Measurements from ENCODE around the gene NARF. TPM values are rescaled to one million over a fixed set of nuclear protein-coding genes. Genes with fewer than 3 reads are reported as not detected.
"Not testable (repeated sequence)": the region's sequence is repeated elsewhere in the genome, so short reads cannot be mapped to it uniquely, and the experiment has no call there.

The NARF gene
- total RNA-seq, 2 donors from 2014 or later, result 90.4 to 120 TPM

GRCh38 chr17:82493226-82493781 lies 34.8 kb downstream of the NARF start:
- Mint-ChIP-seq H3K9me3 (no peaks in the 10 kb centered on the region), H3K4me3 (no peak overlapping the region), H3K36me3 (ENCODE audit: insufficient read depth in 2 of 2) (no peaks in the 10 kb centered on the region), H3K27ac (peak overlapping the region; percentile 98), H3K4me1 (ENCODE audit: low read depth) (peaks cover 30% of the 10 kb centered on the region), H3K27me3 (ENCODE audit: low read depth) (no peaks in the 10 kb centered on the region)
- ATAC-seq (replicated peaks in 1 of 2) (no peak), DNase-seq (no peak)

GRCh38 chr17:82494236-82495055 lies 35.9 kb downstream of the NARF start:
- Mint-ChIP-seq H3K36me3 (ENCODE audit: insufficient read depth in 2 of 2) (no peaks in the 10 kb centered on the region), H3K4me1 (ENCODE audit: low read depth) (peaks cover 37% of the 10 kb centered on the region), H3K4me3 (peak overlapping the region; percentile 52 to 80), H3K27ac (peak overlapping the region; percentile 98), H3K27me3 (ENCODE audit: low read depth) (no peaks in the 10 kb centered on the region), H3K9me3 (no peaks in the 10 kb centered on the region)
- DNase-seq (peak; percentile 92), ATAC-seq (replicated peaks in 1 of 2) (peak; percentile 79 to 82)

GRCh38 chr17:82495844-82496528 lies 37.4 kb downstream of the NARF start:
- Mint-ChIP-seq H3K36me3 (ENCODE audit: insufficient read depth in 2 of 2) (no peaks in the 10 kb centered on the region), H3K9me3 (no peaks in the 10 kb centered on the region), H3K27me3 (ENCODE audit: low read depth) (no peaks in the 10 kb centered on the region), H3K27ac (no peak overlapping the region), H3K4me1 (ENCODE audit: low read depth) (peaks cover 37% of the 10 kb centered on the region), H3K4me3 (peak overlapping the region; percentile 75 to 87)
- ATAC-seq (replicated peaks in 1 of 2) (no peak), DNase-seq (no peak)

GRCh38 chr17:82496529-82497434 lies 38.2 kb downstream of the NARF start:
- no peak overlapping the region for H3K27ac Mint-ChIP-seq
- peak overlapping the region; percentile 75 to 87 for H3K4me3 Mint-ChIP-seq
- peaks cover 37% of the 10 kb centered on the region for H3K4me1 Mint-ChIP-seq (ENCODE audit: low read depth)
- ATAC-seq (replicated peaks in 1 of 2), result peak; percentile 67 to 72
- DNase-seq, result peak; percentile 94 to 96
- no peaks in the 10 kb centered on the region for H3K27me3 Mint-ChIP-seq (ENCODE audit: low read depth)
- H3K36me3 Mint-ChIP-seq (ENCODE audit: insufficient read depth in 2 of 2), result no peaks in the 10 kb centered on the region
- no peaks in the 10 kb centered on the region for H3K9me3 Mint-ChIP-seq

- peak overlapping the region; percentile 73 for H3K27ac Mint-ChIP-seq
- H3K4me1 Mint-ChIP-seq (ENCODE audit: low read depth), result peaks cover 37% of the 10 kb centered on the region
- H3K27me3 Mint-ChIP-seq (ENCODE audit: low read depth), result no peaks in the 10 kb centered on the region
- no peaks in the 10 kb centered on the region for H3K36me3 Mint-ChIP-seq (ENCODE audit: insufficient read depth in 2 of 2)
- H3K4me3 Mint-ChIP-seq, result peak overlapping the region; percentile 87 to 89
- peak; percentile 53 for DNase-seq
- H3K9me3 Mint-ChIP-seq, result no peaks in the 10 kb centered on the region
- peak; percentile 27 to 30 for ATAC-seq (replicated peaks in 1 of 2)
Observed at GRCh38 chr17:82497483-82498405, 39.2 kb downstream of the NARF start.

- no peak overlapping the region for H3K4me3 Mint-ChIP-seq
- no peaks in the 10 kb centered on the region for H3K36me3 Mint-ChIP-seq (ENCODE audit: insufficient read depth in 2 of 2)
- H3K9me3 Mint-ChIP-seq, result no peaks in the 10 kb centered on the region
- peaks cover 20% of the 10 kb centered on the region for H3K4me1 Mint-ChIP-seq (ENCODE audit: low read depth)
- H3K27me3 Mint-ChIP-seq (ENCODE audit: low read depth), result no peaks in the 10 kb centered on the region
- no peak for DNase-seq
- ATAC-seq (replicated peaks in 1 of 2), result no peak
- no peak overlapping the region for H3K27ac Mint-ChIP-seq
Observed at GRCh38 chr17:82502207-82502606, 43.7 kb downstream of the NARF start.

- no peak for ATAC-seq (replicated peaks in 1 of 2)
Observed at GRCh38 chr17:82503094-82503727, 44.7 kb downstream of the NARF start.

GRCh38 chr17:82503728-82504308 lies 45.3 kb downstream of the NARF start:
- Mint-ChIP-seq H3K4me3 (no peak overlapping the region), H3K27ac (no peak overlapping the region), H3K36me3 (ENCODE audit: insufficient read depth in 2 of 2) (no peaks in the 10 kb centered on the region)

More at GRCh38 chr17:82503094-82503727, 44.7 kb downstream of the NARF start:
- DNase-seq, result no peak
- Mint-ChIP-seq H3K4me3 (no peak overlapping the region), H3K36me3 (ENCODE audit: insufficient read depth in 2 of 2) (no peaks in the 10 kb centered on the region), H3K27me3 (ENCODE audit: low read depth) (no peaks in the 10 kb centered on the region), H3K27ac (no peak overlapping the region), H3K9me3 (no peaks in the 10 kb centered on the region), H3K4me1 (ENCODE audit: low read depth) (peaks cover 18% of the 10 kb centered on the region)

GRCh38 chr17:82505296-82505695 lies 46.8 kb downstream of the NARF start:
- Mint-ChIP-seq H3K27ac (no peak overlapping the region), H3K9me3 (no peaks in the 10 kb centered on the region), H3K4me3 (no peak overlapping the region), H3K4me1 (ENCODE audit: low read depth) (peaks cover 11% of the 10 kb centered on the region), H3K27me3 (ENCODE audit: low read depth) (no peaks in the 10 kb centered on the region), H3K36me3 (ENCODE audit: insufficient read depth in 2 of 2) (no peaks in the 10 kb centered on the region)
- no peak for ATAC-seq (replicated peaks in 1 of 2)
- no peak for DNase-seq

More at GRCh38 chr17:82503728-82504308, 45.3 kb downstream of the NARF start:
- H3K27me3 Mint-ChIP-seq (ENCODE audit: low read depth), result no peaks in the 10 kb centered on the region
- peaks cover 16% of the 10 kb centered on the region for H3K4me1 Mint-ChIP-seq (ENCODE audit: low read depth)
- H3K9me3 Mint-ChIP-seq, result no peaks in the 10 kb centered on the region
- no peak for DNase-seq
- no peak for ATAC-seq (replicated peaks in 1 of 2)

GRCh38 chr17:82506402-82506801 lies 47.9 kb downstream of the NARF start:
- H3K27ac Mint-ChIP-seq, result peak overlapping the region; percentile 25
- H3K4me1 Mint-ChIP-seq (ENCODE audit: low read depth), result peaks cover 14% of the 10 kb centered on the region
- not testable (repeated sequence) for H3K27me3 Mint-ChIP-seq (ENCODE audit: low read depth); H3K36me3 Mint-ChIP-seq (ENCODE audit: insufficient read depth in 2 of 2); H3K9me3 Mint-ChIP-seq
- peak overlapping the region in 1 of 2 donors; percentile 40 for H3K4me3 Mint-ChIP-seq
- ATAC-seq (replicated peaks in 1 of 2), result peak; percentile 96
- peak; percentile 45 to 51 for DNase-seq

GRCh38 chr17:82507631-82508175 lies 49.2 kb downstream of the NARF start:
- H3K4me3 Mint-ChIP-seq, result no peak overlapping the region
- H3K9me3 Mint-ChIP-seq, result no peaks in the 10 kb centered on the region
- H3K27me3 Mint-ChIP-seq (ENCODE audit: low read depth), result no peaks in the 10 kb centered on the region
- H3K27ac Mint-ChIP-seq, result no peak overlapping the region
- peaks cover 17% of the 10 kb centered on the region for H3K4me1 Mint-ChIP-seq (ENCODE audit: low read depth)
- DNase-seq (no peak), ATAC-seq (replicated peaks in 1 of 2) (no peak)
- H3K36me3 Mint-ChIP-seq (ENCODE audit: insufficient read depth in 2 of 2), result no peaks in the 10 kb centered on the region
